Measurements from ENCODE around the gene SEMA3B.
"Not testable (repeated sequence)": the region's sequence is repeated elsewhere in the genome, so short reads cannot be mapped to it uniquely, and the experiment has no call there.

The SEMA3B gene

DNA sequence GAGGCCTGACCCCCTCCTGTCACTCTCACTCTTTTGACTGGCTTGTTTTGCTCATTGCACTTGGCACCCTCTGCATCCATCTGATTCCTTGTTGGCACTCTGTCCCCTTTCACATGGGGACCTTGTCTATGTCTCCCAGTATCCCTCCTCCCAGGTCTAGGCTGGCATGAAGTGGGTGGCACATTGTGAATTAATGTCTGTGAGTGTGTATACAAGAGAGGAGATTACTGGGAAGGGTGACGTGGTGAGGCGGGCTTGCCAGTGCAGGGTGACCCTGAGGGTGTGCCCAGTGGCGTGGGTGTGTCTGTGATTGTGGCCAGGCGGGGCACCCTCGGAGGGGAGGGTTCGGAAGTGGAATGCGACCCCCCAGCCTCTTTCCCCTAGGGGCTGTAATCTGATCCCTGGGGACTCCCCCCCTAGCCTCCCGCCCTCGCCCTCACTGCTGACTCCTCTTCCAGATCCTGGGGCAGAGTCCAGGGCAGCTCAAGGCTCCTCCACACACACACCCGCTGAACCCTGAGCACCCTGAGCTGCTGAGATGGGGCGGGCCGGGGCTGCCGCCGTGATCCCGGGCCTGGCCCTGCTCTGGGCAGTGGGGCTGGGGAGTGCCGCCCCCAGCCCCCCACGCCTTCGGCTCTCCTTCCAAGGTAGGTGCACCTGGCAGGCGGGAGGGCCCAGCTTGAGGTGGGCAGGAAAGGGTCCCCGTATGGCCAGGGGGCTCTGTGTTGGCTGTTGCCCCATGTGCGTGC lies at the start of gene SEMA3B:
Gene SEMA3B (plus strand): TSS at position 445 of the 749 bp plus-strand sequence. CDS start 94 bp downstream, at position 539.
- DNase-seq = no peak

DNA sequence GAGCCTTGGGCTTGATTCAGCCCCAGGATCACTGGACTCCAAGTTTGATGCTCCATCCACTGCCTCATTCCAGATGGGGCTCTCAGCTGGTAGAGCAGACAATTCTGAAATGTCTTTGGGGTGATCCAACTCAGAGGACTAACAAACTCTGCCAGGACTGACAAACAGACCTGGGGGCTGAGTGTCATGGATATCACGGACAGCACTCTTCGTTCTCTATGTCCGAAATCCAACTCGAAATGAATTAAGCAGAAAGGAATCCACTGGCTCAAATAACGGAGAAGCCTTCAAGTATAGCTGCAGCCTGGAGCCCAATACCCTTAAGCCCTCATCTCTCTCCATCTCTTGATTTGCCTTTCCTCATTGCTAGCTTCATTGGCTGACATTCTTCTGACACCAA lies 49.7 kb upstream of the SEMA3B start:
- DNase-seq = no peak

DNA sequence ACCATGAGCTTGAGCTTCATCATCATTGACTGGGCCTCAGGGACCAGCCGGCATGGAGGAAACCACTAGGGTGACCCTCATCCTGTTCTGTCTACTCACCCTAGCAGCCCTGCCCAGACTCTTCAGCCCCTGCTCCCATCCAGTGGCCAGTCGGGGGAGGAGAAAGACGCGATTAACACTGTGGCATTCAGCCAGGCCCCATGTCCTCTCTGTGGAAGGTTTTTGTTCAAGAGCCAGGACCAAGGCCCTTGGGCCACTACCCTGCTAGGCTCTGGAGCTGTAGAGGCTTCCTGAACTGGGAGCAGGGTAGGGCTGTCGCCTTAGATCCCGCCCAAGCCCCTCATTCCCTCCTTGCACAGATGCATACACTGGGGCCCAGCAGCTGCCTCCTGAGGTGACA lies 48.8 kb upstream of the SEMA3B start:
- no peak for DNase-seq

DNA sequence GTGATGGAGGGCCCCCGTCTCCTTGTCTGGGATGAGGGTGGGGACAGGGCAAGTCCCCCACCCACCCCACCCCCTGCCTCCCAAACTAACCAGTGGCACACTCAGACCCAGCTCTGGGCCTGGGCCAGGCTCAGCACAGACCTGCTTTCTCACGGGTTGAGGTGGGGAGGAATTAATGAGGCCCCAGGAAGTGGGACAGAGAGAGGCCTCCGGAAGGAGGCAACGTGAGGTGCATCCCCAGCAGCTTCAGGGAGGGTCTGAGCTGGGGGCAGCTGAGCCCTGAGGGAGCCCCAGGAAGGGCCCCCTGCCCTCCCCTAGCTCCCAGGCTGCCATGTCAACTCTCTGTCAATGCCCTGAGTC lies 47.9 kb upstream of the SEMA3B start:
- DNase-seq = no peak

DNA sequence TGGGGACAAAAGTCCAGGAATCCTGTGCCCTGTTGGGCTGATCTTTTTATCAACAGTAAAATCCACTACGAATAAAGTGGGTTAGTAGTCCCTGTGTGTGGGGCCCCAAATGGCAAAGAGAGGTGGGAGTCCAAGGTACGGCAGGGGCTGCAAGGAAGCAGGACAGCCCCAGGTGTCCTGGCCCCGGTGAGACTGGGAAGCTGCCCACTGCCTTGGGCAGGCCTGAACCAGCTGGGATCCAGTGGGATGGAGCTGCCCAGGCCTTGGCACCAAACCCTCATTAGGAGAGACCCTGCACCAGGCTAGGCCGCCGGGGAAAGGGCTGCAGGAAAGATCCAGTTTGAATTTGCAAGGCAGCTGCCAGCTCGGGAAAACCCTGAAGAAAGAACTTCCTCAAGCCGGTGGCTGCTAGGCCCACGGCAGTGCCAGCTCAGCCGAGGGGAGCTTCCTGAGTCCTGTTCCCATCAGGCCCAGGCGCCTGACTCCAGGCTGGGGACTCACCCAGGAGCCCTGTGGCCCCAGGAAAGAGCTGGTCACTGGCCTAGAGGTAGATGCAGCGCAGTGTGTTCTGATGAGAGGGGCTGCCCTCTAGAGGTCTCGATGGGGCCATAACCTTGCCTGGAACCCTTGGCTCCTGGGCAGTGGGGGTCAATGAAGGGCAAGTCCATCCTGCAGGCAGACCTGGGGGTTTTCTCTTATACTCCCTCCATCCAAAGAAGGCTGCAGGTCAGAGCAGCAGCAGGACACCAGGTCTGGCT lies 47.4 kb upstream of the SEMA3B start:
- DNase-seq = no peak

DNA sequence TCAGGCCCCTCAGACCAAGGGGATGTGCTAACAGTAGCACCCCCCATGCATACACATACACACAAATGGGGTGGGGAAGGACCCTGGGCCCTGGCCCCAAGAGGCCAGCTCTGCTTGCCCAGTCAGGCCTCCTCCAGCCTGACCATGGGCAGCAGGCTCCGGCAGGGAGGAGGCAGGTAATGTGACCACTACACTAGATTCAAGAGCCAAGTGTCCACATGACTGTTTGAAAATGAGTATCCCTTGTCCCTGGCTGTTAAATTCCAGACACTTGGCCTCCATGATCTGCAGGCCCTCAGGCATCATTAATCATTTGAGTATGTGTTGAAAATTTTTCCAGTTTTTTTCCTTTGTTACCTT lies 46.8 kb upstream of the SEMA3B start:
- DNase-seq = no peak

DNA sequence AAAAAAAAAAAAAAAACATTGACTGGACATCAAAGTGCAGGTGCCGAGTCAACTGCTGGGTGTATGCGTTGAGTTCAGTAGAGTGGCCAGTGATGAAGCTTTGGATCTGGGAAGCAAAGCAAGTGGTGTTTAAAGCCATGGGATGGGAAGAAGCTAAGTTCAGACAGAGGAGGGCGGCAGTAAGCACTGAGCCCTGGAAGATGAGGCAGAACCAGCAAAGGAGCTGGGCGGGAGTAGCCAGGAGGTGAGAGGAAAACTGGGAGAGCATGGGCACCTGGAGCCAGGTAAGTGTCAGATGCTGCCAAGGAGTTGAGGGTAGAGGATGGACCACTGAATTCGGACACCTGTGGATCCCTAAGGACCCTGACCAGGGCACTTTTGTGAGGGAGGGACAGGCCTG lies 44.3 kb upstream of the SEMA3B start:
- no peak for DNase-seq

DNA sequence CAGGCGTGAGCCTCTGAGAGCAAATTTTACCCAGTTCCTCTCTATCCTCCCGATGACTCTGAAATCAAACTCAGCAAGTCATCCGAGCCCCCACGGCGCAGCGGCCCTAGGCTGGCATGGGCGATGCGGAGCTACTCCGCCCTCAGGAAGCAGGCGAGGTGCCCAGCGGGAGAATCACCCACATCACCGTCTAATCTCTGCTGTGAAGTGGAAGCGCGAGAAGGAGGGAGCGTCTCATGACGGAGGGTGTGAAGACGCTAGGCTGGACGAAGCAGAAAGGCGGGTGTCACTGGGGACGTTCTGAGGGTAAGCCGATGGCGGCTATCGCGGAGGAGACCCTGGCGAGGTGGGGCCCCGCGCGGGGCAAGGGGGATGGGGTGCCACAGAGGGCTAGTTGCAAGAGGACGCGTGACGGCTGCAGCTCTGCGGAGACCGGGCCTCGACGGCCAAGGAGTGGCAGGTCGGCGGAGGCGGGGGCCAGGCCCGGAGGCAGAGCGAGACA lies 42.0 kb upstream of the SEMA3B start:
- peak; percentile 16 for DNase-seq

DNA sequence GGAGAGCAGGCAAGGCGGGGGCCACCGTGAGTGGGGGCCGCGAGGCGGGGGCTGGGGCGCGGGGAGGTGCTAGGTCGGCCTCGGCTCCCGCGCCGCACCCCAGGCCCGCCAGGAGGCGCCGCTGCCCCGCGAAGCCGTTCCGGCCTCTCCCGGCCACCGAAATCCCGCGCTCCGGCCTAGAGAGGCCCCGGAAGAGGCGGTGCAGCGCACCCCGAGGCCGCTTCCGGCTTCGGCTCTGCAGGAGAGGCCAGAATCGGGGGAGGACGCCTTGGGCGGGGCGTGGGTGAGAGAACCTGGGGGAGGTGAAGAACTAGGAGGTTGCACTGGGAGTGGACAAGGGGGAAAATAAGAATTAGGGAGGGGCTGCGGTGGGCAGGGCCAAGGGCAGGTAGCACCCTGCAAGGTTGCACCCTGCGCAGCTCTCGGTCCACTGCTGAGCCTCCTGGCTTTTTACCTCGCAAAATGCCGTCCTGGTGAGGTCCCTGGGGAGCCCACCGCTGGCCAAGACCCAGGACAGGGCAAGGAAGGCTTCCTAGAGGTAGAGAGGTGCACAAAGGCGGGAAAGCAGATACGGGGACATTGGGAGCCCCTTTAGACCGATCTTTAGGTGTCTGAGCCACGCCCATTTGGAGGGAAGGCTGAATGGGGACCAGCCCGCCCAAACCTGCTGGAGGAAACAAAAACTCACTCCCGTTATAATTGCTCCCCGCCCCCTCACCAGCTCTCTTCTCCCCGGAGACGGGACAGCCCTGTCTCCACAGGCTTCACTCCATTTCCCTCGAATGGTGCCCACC lies 41.4 kb upstream of the SEMA3B start:
- peak; percentile 58 for DNase-seq

DNA sequence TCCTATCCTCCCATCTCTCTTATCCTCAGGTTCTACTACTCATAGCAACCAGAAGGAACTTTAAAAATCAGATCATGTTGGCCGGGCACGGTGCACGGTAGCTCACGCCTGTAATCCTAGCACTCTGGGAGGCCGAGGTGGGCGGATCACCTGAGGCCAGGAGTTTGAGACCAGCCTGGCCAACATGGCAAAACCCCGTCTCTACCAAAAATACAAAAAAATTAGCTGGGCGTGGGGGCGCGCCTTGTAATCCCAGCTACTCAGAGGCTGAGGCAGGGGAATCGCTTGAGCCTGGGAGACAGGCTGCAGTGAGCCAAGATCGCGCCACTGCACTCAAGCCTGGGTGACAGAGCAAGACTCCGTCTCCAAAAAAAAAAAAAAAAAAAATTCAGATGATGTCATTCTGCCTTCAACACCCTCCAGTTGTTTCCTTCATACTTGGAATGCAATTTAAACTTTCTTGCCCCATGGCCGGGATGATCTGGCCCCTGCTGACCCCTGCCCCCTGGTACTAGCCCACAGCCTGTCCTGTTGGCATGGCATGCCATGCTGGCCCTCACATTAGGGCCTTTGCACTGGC lies 40.7 kb upstream of the SEMA3B start:
- DNase-seq = not testable (repeated sequence)

DNA sequence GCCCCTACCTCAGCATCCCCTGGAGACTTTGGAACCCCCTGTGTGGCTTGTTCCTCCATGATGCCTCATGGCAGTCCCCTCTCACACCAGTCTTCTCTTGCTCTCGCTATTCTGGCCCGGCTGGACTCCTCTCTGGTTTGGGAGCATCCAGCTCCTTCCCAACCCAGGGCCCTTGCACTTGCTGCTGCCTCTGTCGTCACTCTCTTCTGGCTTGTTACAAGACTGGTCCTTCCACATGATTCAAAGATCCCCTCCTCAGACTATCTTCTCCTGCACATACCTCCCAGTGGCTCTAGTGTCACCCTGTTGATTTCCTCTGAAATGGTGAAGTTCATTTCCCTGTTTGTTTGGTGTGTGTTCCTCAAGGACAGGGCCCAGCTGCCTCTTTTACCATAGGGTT lies 39.5 kb upstream of the SEMA3B start:
- no peak for DNase-seq

DNA sequence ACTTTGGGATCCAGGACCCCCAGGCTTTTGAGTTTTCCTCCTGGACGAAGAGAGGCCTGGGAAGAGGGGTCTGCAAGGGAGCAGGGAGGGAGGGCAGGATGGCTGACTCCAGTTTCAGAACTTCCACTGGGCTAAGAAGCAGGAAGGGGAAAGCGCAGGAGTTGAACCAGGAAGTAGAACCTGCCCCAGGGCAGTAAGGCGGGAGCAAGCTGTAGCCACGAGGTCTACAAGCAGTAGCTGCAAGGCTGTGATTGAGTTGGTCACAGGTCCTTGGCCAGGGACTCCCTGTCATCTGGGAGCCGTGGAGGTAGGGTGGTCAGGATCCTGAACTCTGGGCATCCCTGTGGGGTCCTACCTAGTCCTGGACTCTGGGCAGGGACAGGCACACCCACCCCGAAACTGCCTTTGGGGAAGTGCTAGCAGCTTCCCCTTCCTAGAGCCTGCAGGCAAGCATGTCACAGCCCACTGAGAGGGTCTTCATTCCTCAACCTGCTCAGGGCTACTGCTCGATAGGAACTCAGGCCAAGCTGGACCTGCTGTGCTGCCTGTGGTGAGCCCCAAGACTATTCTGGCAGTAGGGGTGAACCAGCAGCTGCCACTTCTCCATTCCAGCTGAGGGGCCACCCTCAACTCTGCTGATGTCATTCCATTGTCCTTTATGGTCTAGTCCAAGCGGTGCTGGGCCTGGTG lies 38.7 kb upstream of the SEMA3B start:
- DNase-seq = no peak

DNA sequence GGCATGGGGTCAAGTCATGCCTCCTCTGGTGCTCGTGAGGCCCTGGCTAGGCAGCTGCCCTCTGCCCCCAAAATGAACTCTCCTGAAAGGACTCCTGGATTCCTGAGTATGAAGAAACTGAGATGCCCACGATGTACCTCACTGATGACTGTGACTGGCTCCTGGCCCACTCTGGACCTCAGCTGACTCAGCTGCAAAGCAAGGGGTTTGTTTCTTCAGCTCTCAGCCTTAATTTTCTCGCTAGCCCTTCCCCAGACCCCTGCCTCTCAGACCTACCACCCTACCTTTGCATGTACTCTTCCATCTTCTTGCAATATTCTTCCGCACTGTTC lies 38.2 kb upstream of the SEMA3B start:
- DNase-seq = no peak

DNA sequence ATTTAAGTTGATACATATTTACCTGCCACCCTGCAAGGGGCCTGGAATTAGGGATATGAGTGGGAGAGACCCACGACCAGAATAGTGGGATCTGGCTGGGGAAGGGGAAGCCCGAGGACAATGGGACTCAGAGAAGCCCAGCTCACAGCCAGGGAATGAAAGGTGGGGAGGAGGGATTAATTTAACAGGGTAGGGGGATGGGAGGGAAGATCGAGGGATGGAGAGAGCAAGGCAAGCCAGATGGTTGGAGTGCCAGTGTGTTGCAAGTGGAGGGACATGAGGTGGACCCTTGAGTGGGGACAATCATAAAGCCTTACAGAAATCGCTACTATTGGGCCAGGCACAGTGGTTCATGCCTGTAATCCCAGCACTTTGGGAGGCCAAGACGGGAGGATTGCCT lies 37.4 kb upstream of the SEMA3B start:
- no peak for DNase-seq

DNA sequence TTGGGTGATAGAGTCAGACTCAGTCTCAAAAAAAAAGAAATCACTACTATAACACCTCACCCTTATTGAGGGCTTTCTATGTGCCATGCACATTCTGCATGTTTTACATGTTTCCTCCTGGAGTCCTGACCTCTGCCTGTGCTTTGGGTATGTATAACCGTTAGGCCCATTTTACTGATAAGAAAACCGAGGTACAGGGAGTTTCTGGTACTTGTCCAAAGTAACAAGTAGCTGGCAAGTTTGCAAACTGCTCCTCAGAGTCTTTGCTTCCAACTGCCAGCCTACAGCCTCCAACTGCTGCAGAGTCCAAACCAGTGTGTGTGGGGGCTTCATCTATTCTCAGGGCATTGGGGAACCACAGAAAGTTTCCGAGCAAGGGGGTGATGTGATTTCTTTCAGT lies 36.6 kb upstream of the SEMA3B start:
- no peak for DNase-seq

DNA sequence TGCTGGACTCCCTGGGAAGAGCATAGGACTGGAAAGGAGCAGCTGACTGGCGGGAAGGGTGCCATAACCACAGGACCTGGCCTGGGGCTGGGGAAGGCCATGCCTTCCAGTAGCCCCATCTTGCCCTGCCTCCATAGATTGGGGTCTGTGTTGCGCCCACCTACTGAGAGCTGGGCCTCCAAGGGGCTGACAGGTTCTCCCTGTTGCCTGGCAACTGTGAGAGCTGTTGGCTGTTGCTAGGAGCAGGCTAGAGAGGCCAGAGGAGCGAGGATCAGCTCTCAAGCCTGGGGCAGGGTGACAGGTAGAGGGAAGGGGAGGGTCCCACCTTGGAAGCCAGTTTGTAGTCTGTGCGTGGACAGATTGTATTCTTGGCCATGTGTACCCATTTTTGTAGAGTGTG lies 35.8 kb upstream of the SEMA3B start:
- no peak for DNase-seq

DNA sequence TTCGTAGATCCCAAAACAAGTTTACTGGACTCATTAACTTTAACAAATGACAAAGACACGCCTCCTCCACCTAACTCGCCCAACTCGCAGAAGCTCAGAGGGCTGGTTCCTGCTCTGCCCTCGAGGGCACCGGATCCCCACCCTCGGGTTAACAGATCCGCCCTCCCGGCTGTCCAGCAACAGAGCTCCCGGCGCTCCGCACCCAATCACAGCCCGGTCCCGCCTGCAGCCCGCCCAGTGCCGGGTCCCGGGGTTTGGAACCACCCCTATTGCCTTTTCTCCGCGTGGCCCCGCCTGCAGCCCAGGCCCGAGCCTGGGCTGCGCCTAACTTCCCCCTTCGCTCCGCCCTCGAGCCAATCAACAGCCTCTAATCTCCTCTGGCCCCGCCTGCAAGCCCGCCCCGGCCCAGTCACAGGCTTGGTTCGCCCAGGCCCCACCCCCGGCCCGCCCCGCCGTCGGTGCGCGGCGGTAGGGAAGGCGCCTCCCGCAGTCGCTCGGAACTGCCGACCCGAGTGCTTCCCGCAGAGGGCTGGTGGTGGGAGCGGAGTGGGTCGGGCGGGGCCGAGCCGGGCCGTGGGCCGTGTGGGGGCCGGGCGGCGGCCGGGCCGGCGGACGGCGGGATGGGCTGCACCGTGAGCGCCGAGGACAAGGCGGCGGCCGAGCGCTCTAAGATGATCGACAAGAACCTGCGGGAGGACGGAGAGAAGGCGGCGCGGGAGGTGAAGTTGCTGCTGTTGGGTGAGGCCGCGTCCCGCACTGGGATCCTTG lies 33.0 kb upstream of the SEMA3B start, which contains the start of gene GNAI2:
Gene GNAI2 (plus strand): TSS at position 489 of the 768 bp plus-strand sequence. CDS start 132 bp downstream, at position 621.
- peak; percentile 92 for DNase-seq

DNA sequence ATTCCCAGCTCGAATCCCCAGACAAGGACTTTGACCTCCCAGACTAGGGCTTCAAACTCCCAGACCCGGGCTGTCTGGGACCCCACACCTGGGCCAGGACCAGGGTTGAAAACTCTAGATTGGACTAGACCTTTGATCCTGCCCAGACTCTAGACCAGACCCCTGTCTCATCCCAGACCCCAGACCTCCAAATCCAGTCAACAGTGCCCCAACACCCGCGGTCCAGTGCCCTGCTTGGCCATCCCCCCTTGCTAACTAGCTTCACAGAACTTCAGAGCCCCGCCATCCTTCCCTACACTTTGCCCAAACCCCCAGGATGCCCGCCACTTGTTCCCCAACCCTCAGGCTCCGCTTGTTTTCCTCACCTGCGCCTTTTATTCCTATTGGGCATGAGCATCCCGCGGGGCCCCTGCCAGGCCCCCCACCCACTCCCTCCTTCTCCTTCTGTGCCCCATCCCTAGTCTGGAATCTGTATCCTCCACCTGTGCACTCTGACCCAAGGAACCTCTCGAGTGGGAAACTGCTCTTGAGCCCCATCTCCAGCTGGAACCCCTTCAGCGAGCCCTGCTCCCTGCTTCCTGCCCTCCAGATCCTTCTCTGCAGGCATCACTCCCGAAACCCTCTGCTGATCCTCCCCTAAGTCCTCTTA lies 32.3 kb upstream of the SEMA3B start:
- DNase-seq = no peak

DNA sequence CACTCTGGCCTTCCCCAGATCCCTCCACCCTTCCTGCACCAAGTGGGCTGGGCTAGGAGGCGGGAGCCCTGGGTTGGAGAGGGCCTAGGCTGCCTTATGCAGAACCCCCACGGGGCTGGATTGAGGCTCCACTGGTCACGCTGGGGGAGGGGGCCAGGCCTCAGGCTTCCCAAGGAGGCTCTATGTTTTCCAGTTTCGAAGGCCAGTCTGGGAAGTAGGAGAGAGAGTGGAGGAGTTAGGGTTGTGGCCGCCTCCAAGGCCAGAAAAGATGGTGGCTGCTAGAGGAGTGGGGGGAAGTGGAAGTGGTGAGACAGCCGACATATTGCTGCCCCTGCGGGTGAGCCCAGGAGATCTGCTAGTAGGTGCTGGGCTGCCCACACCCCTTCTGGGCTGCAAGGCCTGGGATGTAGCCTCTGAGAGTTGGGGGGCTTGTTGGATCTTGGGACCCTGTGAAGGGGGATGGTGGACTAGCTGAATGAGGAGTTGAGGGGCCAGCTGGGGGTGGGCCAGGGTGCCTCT lies 31.8 kb upstream of the SEMA3B start:
- no peak for DNase-seq

DNA sequence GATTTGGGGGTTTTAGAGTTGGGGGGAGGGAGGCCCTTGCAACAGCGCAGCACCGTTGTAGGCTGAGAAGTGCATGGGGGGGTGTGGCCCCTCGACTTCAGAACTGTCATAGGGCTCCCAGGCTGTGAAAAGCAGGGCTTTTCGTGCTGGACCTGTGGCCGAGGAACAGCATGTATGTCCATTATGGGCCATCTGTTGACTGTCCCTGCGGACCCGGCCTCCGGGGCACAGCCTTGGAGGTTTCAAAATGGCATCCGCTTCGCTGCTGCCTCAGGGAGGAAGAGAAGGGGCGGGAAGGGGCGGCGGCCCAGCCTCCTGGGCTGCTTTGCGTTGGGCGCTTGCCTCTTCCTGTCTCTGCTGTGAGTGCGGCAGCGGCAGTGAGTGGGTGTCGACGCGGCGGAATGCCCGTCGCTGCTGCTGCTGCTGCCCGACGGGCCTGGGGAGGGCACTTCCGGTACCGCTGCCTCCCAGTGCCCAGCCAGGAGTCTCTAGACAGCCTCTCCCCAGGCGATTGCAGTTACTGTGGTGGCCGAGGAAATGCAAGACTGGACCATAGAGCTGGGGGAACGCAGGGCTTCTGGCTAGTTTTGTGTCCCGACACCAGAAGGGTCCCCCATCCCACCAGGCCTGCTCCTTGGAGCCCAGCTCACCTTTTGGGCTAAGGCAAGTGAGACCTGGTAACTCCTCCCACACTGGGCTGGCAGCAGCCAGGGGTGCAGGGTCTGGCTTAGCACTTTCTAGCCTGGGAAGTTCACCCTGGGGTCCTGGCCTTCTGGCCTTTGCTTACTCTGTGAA lies 31.0 kb upstream of the SEMA3B start:
- no peak for DNase-seq

All from DMS 273 treated with DMSO at 0.1 percent for 48 hours (cell line).